ENCODE data around the gene MAD2L2.

DNA sequence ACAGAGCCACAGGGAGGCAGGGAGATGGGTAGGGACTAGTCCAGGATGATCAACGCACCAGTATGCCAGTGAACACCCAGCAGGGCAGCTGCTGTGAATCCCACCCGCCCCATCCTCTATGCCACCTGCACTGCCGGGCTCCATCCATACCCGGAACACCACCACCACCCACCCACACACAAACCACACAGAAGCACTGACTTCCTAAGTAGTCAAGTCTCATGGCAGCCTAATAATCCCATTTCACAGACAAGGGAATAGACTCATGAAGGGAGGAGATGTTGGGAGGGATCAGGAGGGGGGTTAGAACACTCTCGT is 16.9 kb upstream of the MAD2L2 start:
- TF ChIP-seq, protein P1, sequence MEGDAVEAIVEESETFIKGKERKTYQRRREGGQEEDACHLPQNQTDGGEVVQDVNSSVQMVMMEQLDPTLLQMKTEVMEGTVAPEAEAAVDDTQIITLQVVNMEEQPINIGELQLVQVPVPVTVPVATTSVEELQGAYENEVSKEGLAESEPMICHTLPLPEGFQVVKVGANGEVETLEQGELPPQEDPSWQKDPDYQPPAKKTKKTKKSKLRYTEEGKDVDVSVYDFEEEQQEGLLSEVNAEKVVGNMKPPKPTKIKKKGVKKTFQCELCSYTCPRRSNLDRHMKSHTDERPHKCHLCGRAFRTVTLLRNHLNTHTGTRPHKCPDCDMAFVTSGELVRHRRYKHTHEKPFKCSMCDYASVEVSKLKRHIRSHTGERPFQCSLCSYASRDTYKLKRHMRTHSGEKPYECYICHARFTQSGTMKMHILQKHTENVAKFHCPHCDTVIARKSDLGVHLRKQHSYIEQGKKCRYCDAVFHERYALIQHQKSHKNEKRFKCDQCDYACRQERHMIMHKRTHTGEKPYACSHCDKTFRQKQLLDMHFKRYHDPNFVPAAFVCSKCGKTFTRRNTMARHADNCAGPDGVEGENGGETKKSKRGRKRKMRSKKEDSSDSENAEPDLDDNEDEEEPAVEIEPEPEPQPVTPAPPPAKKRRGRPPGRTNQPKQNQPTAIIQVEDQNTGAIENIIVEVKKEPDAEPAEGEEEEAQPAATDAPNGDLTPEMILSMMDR (IDR thresholded peaks at IDR 0.05): no peak
- TF ChIP-seq POLR2A (IDR thresholded peaks at IDR 0.05): no peak

Data from transverse colon (tissue), 3 donors.